H1 (cell line): Measurements from ENCODE around the gene CSNK1G2. TPM values are rescaled to one million over a fixed set of nuclear protein-coding genes. Genes with fewer than 3 reads are reported as not detected.

Source experiments
- CTCF ChIA-PET: fragments of 300-600 bp; sonication (Branson Sonifier 250); formaldehyde crosslinking; loops from one replicate; lab custom pipeline; 2021; ENCODE audit not compliant: partially characterized antibody; lab: Charles Lee
- POLR2A ChIA-PET: fragments of 300-600 bp; sonication (Branson Sonifier 250); formaldehyde crosslinking; loops from one replicate; lab custom pipeline; 2021; ENCODE audit warnings: inconsistent platforms; ENCODE audit not compliant: partially characterized antibody; lab: Charles Lee
- DNase-seq, 2 experiments: peaks; one replicate each; pipeline versions ENCODE4 v3.0.0 to v3.0.0-alpha.2; 2010 to 2022; ENCODE audit warnings: low spot score in 2 of 2, low read depth in 1 of 2, mixed read lengths in 1 of 2
- FAIRE-seq: peaks from 2 replicates; lab custom pipeline; 2011; peaks lifted over from hg19 to GRCh38; lab: Jason Lieb, UNC
- H2AFZ ChIP-seq: 2 replicates; pipeline ENCODE4 v1.8.1; 2012; ENCODE audit warnings: low read length, inconsistent platforms
- H2AK5ac ChIP-seq: 2 replicates; pipeline ENCODE4 v1.6.1; 2013; ENCODE audit warnings: low read depth, low read length
- H2BK120ac ChIP-seq: replicated peaks from 2 replicates; pipeline ENCODE3; 2013; ENCODE audit warnings: low read depth, low read length, inconsistent platforms
- H2BK12ac ChIP-seq: 2 replicates; pipeline ENCODE4 v1.6.1; 2013; ENCODE audit warnings: low read depth, low read length
- H2BK15ac ChIP-seq: 2 replicates; pipeline ENCODE4 v1.6.1; 2013; ENCODE audit warnings: low read length
- H2BK20ac ChIP-seq: 2 replicates; pipeline ENCODE4 v1.6.1; 2013; ENCODE audit warnings: low read length
- H2BK5ac ChIP-seq: 2 replicates; pipeline ENCODE4 v1.6.1; 2013; ENCODE audit warnings: low read depth, low read length
- H3K14ac ChIP-seq: 2 replicates; pipeline ENCODE4 v1.6.1; 2013; ENCODE audit warnings: inconsistent platforms; ENCODE audit not compliant: insufficient read length
- H3K18ac ChIP-seq: 2 replicates; pipeline ENCODE4 v1.6.1; 2013; ENCODE audit warnings: low read length; ENCODE audit errors: extremely low read depth
- H3K23ac ChIP-seq: 2 replicates; pipeline ENCODE4 v1.6.1; 2013; ENCODE audit warnings: inconsistent platforms; ENCODE audit not compliant: insufficient read length
- H3K23me2 ChIP-seq: 2 replicates; pipeline ENCODE4 v1.6.1; 2013; ENCODE audit warnings: low read depth, low read length
- H3K27ac ChIP-seq: 2 replicates; pipeline ENCODE4 v1.6.1; 2011; ENCODE audit warnings: low read depth, low read length, inconsistent platforms
- H3K27me3 ChIP-seq, 4 experiments: replicated peaks in 1 of 4; 1 replicate in 1 of 4; 2 replicates in 3 of 4; pipeline versions ENCODE4 v1.6.1 to v1.8.1; 2011 to 2013; ENCODE audit warnings: low read length in 3 of 4, mild to moderate bottlenecking in 3 of 4, inconsistent platforms in 2 of 4, mixed read lengths in 2 of 4, moderate library complexity in 1 of 4; ENCODE audit not compliant: control insufficient read depth in 3 of 4, insufficient read depth in 3 of 4; ENCODE audit errors: extremely low read depth in 1 of 4
- H3K36me3 ChIP-seq, 4 experiments: 2 replicates each; pipeline versions ENCODE4 v1.6.1 to v1.8.1; 2011 to 2013; ENCODE audit warnings: mild to moderate bottlenecking in 4 of 4, low read length in 3 of 4, moderate library complexity in 2 of 4, control low read depth in 1 of 4, inconsistent platforms in 1 of 4; ENCODE audit not compliant: insufficient read depth in 4 of 4, control insufficient read depth in 2 of 4
- H3K4ac ChIP-seq: replicated peaks from 2 replicates; pipeline ENCODE3; 2013; ENCODE audit warnings: low read length, low read depth, mixed read lengths, inconsistent platforms; ENCODE audit not compliant: insufficient read length
- H3K4me1 ChIP-seq, 4 experiments: replicated peaks in 1 of 4; 1 replicate in 1 of 4; 2 replicates in 3 of 4; pipeline versions ENCODE4 v1.6.1 to v1.8.1; 2011 to 2013; ENCODE audit warnings: low read length in 3 of 4, inconsistent platforms in 2 of 4, mixed read lengths in 1 of 4; ENCODE audit not compliant: insufficient read depth in 4 of 4, control insufficient read depth in 3 of 4
- H3K4me2 ChIP-seq, 2 experiments: 2 replicates each; pipeline versions ENCODE4 v1.6.1 to v1.8.1; 2011 to 2013; ENCODE audit warnings: low read depth in 2 of 2, low read length in 2 of 2, control low read depth in 1 of 2, inconsistent platforms in 1 of 2, mild to moderate bottlenecking in 1 of 2; ENCODE audit not compliant: insufficient read depth in 1 of 2
- H3K4me3 ChIP-seq, 4 experiments: fragments of 200-600, 300-600 bp in 1 of 4; sonication (generic), shearing (Covaris generic), sonication (Bioruptor Twin) in 1 of 4; 2 replicates each; pipeline versions ENCODE4 v1.5.1 to v1.8.1; 2011 to 2016; ENCODE audit warnings: low read length in 4 of 4, low read depth in 3 of 4, control low read depth in 2 of 4, inconsistent platforms in 2 of 4, mild to moderate bottlenecking in 2 of 4, mixed read lengths in 1 of 4, moderate library complexity in 1 of 4; ENCODE audit not compliant: insufficient read depth in 2 of 4; ENCODE audit errors: extremely low read depth in 1 of 4
- H3K56ac ChIP-seq: replicated peaks from 2 replicates; pipeline ENCODE3; 2013; ENCODE audit warnings: low read depth, mild to moderate bottlenecking, mixed read lengths, low read length, inconsistent platforms; ENCODE audit not compliant: insufficient read length
- H3K79me1 ChIP-seq: 2 replicates; pipeline ENCODE4 v1.6.1; 2013; ENCODE audit warnings: low read depth, low read length, control low read depth
- H3K79me2 ChIP-seq, 2 experiments: 2 replicates each; pipeline versions ENCODE4 v1.6.1 to v1.8.1; 2012 to 2013; ENCODE audit warnings: low read length in 2 of 2, mild to moderate bottlenecking in 2 of 2, inconsistent platforms in 1 of 2; ENCODE audit not compliant: insufficient read depth in 2 of 2, control insufficient read depth in 1 of 2
- H3K9ac ChIP-seq, 4 experiments: replicated peaks in 1 of 4; 1 replicate in 1 of 4; 2 replicates in 3 of 4; pipeline versions ENCODE4 v1.6.1 to v1.8.1; 2011 to 2013; ENCODE audit warnings: low read depth in 3 of 4, low read length in 3 of 4, control low read depth in 2 of 4, mild to moderate bottlenecking in 2 of 4, moderate library complexity in 2 of 4, inconsistent platforms in 1 of 4; ENCODE audit errors: extremely low read depth in 1 of 4
- H3K9me3 ChIP-seq, 2 experiments: 2 replicates each; pipeline versions ENCODE4 v1.6.1 to v1.8.1; 2012 to 2013; ENCODE audit warnings: mild to moderate bottlenecking in 2 of 2, moderate library complexity in 2 of 2, control low read depth in 1 of 2, inconsistent platforms in 1 of 2, low read depth in 1 of 2, low read length in 1 of 2, mixed read lengths in 1 of 2; ENCODE audit not compliant: insufficient read depth in 2 of 2
- H4K20me1 ChIP-seq, 2 experiments: replicated peaks in 1 of 2; 2 replicates each; pipeline versions ENCODE3 to v1.8.1; 2011 to 2013; ENCODE audit warnings: inconsistent platforms in 2 of 2, low read length in 2 of 2, mild to moderate bottlenecking in 1 of 2; ENCODE audit not compliant: insufficient read depth in 2 of 2, control insufficient read depth in 1 of 2
- H4K5ac ChIP-seq: 2 replicates; pipeline ENCODE4 v1.6.1; 2013; ENCODE audit warnings: low read length, low read depth, mixed read lengths, inconsistent platforms; ENCODE audit not compliant: insufficient read length
- H4K8ac ChIP-seq: 2 replicates; pipeline ENCODE4 v1.8.0; 2013; ENCODE audit warnings: mild to moderate bottlenecking, moderate library complexity, low read length, inconsistent platforms; ENCODE audit not compliant: insufficient read depth; ENCODE audit errors: extremely low read depth
- H4K91ac ChIP-seq: replicated peaks from 2 replicates; pipeline ENCODE3; 2013; ENCODE audit warnings: low read length, mixed read lengths, inconsistent platforms; ENCODE audit not compliant: insufficient read length
- CHD2 ChIP-seq: IDR thresholded peaks from 2 replicates; pipeline ENCODE4 v1.6.1; 2012; ENCODE audit warnings: low read length, improper control_type of control experiment
- WGBS, 2 experiments: shearing (Covaris generic) in 1 of 2; methylation state at CpG; one replicate each; pipeline versions ENCODE4 v1.1.6 to v1.1.7; 2013 to 2015; ENCODE audit warnings: low lambda C conversion rate in 2 of 2, mixed read lengths in 2 of 2, inconsistent platforms in 1 of 2, low coverage in 1 of 2, missing lambda C conversion rate in 1 of 2; ENCODE audit not compliant: insufficient replicate concordance in 2 of 2, insufficient coverage in 1 of 2, insufficient read length in 1 of 2; ENCODE audit errors: extremely low coverage in 1 of 2, missing lambda C conversion rate in 1 of 2; 5-methylcytosine and 5-hydroxymethylcytosine counted together
- polyA plus RNA-seq, 7 experiments: library from polyadenylated mRNA; depleted of rRNA in 3 of 7; stranded (reverse) in 5 of 7; unstranded in 2 of 7; fragments of >200 nt in 5 of 7; fragments of 200-250 nt in 2 of 7; gene quantifications; 1 replicate in 5 of 7; 2 replicates in 1 of 7; 4 replicates in 1 of 7; pipeline versions ENCODE4 v1.2.1 to v1.2.3, GENCODE V29; 2011 to 2013; ENCODE audit warnings: missing spikeins in 2 of 7, mixed read lengths in 2 of 7
- total RNA-seq: library from RNA; stranded (reverse); fragmentation: NEBNext Ultra II Directional; extraction: Animal tissue kit (Norgen Biotek cat#: 25700); gene quantifications from 2 replicates; pipeline ENCODE4 v1.2.1, GENCODE V29; 2021

CSNK1G2 gene
- total and polyA plus RNA-seq, 2 of the 8 experiments (the other 6 are each of a cell fraction or from before 2014, with no cell fraction given) = 99.5 to 130 TPM

- WGBS, 2 experiments = 97% methylated on average over 10 of the region's 12 CpGs; no CpG with 5 or more reads in 1 of the 2 experiments
- Histone ChIP-seq H2BK120ac (no peak overlapping the region), H3K9ac (no peak overlapping the region), H2BK20ac (no peak overlapping the region), H2BK15ac (no peak overlapping the region), H3K4ac (no peak overlapping the region), H4K5ac (no peak overlapping the region), H3K18ac (no peak overlapping the region), H3K4me1 (peaks cover 0 to 13% (median 3%) of the 10 kb centered on the region in 4 experiments; a peak in 5 of 7 replicates), H3K4me2 (no peak overlapping the region), H2BK12ac (no peak overlapping the region), H2AK5ac (no peak overlapping the region), H4K20me1 (peaks cover 10 to 16% of the 10 kb centered on the region in 2 experiments), H3K56ac (no peak overlapping the region), H3K27ac (no peak overlapping the region), H4K91ac (no peak overlapping the region), H3K4me3 (no peak overlapping the region), H3K27me3 (no peaks in the 10 kb centered on the region), H2BK5ac (no peak overlapping the region), H3K36me3 (no peaks in the 10 kb centered on the region; a peak in 1 of 8 replicates), H3K79me1 (peaks cover 4% of the 10 kb centered on the region; the same call in 1 of the 2 replicates), H3K23ac (no peak overlapping the region), H3K23me2 (peaks cover 7% of the 10 kb centered on the region; the same call in 1 of the 2 replicates), H4K8ac (no peak overlapping the region), H3K14ac (no peak overlapping the region), H3K79me2 (peaks cover 0 to 3% of the 10 kb centered on the region in 2 experiments; a peak in 1 of 4 replicates), H2AFZ (no peak overlapping the region), H3K9me3 (no peaks in the 10 kb centered on the region; a peak in 1 of 4 replicates)
- FAIRE-seq (no peak), DNase-seq (no peak)
- POLR2A ChIA-PET = interaction anchor here (0.8 to 2.1 kb wide), 5 partner anchors 9 to 57 kb away, joined by 3 to 4 read pairs (median 3); no protein-coding TSS in a partner anchor
- no peak for TF ChIP-seq CHD2
- CTCF ChIA-PET = no interaction called here
These were observed 70.2 kb downstream of the CSNK1G2 start for GRCh38 chr19:2011169-2011568.
